ENCODE results near the gene BEND3.
"Not testable (repeated sequence)": the region's sequence is repeated elsewhere in the genome, so short reads cannot be mapped to it uniquely, and the experiment has no call there.

Gene BEND3

GRCh38 chr6:107120404-107120803 is 5.1 kb upstream of the BEND3 start:
- no peak for DNase-seq

GRCh38 chr6:107118976-107119375 is 3.7 kb upstream of the BEND3 start:
- DNase-seq, result peak; percentile 33

DNA sequence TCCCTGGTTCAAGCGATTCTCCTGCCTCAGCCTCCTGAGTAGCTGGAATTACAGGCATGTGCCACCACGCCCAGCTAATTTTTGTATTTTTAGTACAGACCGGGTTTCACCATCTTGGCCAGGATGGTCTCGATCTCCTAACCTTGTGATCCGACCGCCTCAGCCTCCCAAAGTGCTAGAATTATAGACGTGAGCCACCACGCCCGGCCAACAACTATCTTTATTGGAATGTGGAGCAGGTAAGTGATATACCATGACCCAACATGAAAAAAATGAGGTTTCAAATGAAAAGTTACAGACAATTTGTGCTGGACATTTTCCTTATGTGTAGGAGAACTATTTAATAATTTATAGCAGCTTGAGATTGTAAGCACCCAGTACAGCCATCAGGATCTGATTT is 3.2 kb upstream of the BEND3 start:
- DNase-seq, result not testable (repeated sequence)

DNA sequence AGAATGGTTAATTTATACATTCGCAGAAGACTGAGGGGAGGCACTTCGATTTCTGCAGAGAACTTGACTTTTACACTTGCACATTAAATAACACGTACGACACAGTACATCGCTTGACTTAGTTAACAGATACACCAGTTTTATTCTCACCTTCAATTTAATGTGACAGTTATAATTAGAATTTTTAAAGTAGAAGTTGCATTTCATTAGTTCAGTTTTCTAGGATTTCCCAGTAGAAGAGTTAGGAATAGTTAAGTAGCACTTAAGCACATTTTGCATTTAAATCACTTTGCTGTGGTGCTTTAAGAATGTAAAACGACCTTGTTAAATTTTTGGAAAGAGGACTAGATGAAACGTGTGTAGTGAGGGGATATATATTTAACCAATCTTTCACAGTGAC is 1.6 kb upstream of the BEND3 start:
- DNase-seq, result no peak

DNA sequence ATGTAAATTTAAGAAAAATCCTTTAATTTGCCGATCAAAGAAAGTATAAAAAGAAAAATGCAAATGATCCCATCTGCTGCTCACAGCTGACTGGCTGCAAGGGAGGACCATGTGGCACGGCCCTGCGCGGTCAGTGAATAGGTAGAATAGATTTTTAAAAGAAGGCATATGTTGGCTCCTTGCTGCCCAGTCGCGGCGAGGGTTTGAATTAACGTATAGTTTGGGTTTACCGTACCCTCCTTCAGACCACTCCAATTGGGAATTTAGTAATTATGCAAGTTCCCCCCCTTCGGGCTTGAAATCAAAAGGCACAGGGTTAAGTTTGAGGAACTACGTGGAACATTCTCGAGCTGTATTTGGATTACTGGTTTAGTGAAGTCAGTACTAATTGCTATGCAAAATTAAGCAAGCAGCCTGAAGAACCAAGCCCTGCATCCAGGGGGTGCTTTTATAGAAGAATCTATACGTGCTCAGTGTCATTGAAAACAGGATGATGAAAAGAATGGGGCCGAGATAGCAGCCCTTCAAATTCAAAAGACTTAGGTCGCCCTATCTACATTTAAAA is 1.1 kb upstream of the BEND3 start:
- peak; percentile 65 for DNase-seq

DNA sequence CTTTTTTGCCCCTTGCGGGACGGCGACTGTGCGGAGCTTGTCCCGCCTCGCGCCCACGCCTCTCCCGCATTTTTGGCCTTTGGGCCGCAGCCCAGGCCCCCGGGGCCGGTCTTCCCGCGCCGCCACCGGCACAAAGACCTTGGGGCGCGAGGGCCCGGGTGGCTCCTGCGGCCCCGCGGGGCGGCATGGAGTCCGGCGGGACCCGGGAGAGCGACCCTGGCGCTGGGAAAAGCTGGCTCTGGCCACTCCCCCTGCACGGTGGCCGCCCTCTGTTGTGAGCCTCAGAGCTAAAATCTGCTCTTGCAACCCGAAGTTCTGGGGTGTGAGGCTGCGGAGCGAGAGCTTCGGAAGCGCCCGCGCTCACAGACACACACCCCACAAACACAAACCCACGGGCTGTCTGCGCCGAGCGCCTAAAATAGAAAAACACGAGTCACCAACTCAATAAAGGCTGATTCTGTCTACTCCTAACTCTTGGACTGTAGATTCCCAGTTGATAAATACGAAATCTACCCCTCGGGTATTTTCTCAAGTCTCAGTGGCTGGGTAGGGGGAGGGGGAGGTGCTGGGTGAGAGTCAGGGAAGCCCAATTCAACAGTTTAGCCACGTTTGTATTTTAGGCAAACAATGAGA is 496 bp upstream of the BEND3 start:
- peak; percentile 45 for DNase-seq

GRCh38 chr6:107114213-107114925 is 946 bp downstream of the BEND3 start:
- peak; percentile 64 for DNase-seq

GRCh38 chr6:107110200-107110599 is 5.1 kb downstream of the BEND3 start:
- peak; percentile 92 for DNase-seq

DNA sequence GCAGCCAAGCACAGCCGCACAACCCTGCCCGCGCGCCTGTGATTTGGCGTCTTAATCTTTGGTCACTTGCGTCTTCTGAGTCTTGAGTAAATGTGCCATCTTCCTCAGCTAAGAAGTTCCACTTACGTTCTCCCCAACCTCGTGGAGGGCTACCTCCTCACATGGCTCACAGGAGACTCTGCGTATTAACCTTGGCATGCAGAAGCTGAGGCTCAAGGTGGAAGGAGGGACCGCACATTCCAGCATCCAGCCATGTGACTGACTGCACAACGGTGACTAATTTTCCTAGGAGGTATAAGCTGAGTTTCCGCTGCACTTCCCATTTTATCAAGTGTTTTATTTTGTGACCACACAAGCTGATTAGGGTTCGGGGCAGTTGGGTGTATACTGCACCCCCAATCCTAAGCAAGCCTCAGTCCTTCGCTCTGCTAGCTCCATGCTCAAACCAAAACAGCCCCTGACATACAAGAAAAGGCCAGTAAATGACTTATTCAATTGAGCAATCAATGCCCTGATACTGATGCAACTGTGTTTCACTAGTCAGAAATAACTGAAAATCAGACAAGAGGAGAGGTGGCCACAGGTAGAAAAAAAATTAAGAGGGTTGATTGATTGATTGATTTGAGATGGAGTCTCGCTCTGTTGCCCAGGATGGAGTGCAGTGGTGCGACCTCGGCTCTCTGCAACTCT is 7.0 kb downstream of the BEND3 start:
- DNase-seq, result no peak

DNA sequence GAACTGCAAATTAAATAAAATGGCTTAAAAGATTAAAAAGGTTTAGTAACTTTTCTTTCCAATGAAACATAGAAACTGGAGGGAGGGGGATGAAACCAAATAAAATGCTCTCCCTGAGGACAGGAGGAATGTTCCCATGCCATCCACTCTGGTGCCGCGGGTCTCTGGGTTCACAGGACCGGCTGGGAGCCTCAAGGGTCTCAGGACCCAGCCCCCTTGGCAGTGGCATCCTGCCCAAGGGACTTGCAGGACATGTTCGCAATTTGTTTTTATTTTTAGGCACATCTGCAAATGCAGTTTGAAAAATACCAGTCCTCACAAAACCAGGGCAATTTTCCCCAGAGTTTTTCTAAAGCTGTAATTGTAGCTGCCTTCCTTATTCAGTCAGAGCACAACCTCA is 7.5 kb downstream of the BEND3 start:
- no peak for DNase-seq

GRCh38 chr6:107106165-107106564 is 9.2 kb downstream of the BEND3 start:
- no peak for DNase-seq

DNA sequence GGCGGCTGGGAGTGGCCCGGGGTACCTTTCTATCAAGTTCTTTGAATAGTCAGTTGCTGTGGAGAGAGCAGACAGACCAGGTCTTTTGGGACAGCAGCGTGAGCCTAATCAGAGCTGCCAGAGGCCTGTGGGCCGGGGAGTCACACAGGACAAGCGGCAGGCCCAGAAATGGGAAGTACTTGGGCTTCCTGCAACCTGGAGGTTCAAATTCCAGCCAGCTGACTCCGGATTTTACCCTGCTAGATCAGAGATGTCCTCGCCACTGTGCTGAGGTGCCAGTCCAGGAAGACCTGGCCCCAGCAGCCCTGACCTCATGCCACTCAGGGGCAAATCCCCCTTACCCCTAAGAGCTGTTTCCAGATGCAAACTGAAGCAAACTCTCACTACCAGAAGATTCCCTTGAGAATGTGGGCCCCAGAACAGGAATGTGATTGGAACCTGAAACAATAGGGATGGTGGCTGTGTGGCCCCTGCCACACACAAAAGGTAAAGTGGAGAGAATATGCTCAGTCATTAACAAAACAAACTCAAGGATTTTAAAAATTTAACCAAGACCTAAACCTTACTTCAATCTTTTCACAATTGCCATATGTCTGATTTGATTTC is 9.7 kb downstream of the BEND3 start:
- DNase-seq, result no peak

- no peak for DNase-seq
These were observed 12.2 kb downstream of the BEND3 start for GRCh38 chr6:107103082-107103481.

- no peak for DNase-seq
These were observed 12.9 kb downstream of the BEND3 start for GRCh38 chr6:107102414-107102805.

- DNase-seq, result no peak
These were observed 13.5 kb downstream of the BEND3 start for GRCh38 chr6:107101686-107102413.

DNA sequence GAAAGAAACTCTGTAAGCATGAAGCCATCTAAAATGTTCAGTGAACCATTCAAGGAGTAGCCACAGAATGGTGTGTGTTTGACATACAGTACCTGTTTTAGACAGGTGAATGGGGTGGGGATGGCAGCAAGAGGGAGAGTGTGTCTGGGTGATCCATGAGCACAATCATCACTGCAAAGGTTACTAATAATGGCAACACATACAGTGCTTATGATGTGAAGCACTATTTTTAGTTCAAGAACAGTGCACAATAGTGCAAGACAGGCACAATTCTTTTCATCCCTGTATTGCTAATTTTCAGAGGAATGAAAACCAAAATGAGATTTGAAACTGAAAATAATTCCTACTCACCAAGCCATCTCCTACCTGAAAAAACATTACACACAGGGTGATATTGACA is 14.1 kb downstream of the BEND3 start:
- DNase-seq, result no peak

DNA sequence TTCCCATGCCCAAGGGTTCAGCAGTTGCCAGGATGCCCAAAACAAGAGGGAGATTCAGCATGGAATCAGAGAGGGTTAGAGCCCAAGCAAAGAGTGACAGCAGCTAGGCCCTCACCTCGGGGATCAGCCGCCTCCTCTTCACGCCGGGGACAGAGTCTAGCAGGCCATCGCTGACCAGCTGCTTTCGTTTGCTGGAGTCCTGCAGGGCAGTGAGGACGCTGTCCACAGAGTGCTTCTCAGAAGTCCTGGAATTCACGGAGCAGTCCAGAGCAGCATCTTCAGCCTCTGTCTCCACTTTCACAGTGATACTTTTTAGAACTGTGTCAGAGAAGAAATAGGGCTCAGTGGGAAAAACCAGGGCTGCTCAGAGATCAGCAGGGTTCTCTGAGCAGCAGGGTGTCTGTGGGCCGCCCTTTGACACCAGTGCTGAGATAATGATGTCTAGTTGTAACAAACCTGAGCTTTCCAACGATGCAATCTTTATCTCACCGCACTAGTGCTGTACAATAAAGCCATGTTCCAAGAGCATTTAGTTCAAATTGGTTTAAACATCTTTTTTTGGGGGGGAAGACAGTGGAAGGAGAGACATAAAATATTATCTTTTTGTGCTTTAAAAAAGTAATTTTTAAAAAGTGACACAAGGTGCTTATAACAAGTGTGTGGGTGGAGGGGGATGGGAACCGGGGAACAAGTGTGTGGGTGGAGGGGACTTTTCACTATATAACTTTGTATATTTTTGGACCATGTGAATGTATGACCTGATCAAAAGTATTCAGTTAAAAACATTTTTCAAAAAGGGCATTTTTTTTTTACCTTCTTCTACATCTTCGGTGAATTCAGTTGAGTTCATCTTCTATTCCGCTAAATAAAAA is 16.6 kb downstream of the BEND3 start:
- DNase-seq, result no peak

GRCh38 chr6:107084459-107084858 is 30.9 kb downstream of the BEND3 start:
- not testable (repeated sequence) for DNase-seq

DNA sequence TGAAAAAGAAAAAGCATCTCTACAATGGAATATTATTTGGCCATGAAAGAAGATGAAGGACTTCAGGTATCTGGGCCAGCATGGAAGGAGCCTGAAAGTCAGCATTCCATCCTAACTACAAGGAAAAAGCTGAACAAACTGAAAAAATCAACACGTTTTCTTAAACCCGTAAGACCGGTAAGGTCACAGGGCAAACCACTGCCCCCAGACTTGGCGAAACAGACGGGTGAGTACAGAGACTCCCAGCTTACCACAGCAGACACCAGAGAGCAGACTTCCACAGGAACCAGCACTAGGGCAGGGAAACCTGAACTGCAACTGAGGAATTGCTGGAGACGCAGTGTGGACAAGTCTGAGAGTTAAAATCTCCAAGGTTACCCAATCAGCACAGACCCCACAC is 31.4 kb downstream of the BEND3 start:
- DNase-seq, result no peak

DNA sequence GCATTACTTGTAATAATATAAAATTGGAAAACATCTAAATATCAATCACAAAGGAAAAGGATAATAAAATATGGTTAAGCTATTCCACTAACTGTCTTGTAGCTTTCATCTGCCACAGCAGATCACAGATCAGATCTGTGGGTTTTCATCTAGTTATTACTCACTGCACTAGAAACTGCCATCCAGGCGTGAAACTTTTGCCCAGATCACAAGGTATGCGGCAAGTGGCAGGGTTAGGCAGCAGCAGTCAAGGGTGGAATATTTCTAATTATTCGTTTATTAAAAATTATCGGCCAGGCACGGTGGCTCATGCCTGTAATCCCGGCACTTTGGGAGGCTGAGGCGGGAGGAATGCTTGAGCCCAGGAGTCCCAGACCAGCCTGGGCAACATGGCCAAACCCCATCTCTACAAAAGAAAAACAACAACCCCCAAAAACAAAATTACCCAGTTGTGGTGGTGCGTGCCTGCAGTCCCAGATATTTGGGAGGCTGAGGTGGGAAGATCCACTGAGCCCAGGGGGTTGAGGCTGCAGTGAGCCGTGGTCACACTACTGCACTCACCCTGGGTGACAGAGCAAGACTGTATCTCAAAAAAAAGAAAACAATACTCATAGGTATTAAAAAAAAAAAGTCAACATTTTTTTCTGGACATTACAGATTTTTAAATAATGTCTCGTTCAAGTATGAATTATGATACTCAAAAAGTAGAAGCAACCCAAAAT is 32.1 kb downstream of the BEND3 start:
- no peak for DNase-seq

- no peak for DNase-seq
These were observed 33.3 kb downstream of the BEND3 start for GRCh38 chr6:107082045-107082444.
